Cardiac fibroblast (primary cell): ENCODE measurements around the gene LRRTM4.

ENCODE experiments used
- DNase-seq, 2 donors: peaks; one replicate each; pipeline versions ENCODE4 v3.0.0 to v3.0.0-alpha.2; 2010; ENCODE audit warnings: low read depth in 2 of 2
- H3K4me3 ChIP-seq, 2 donors: replicated peaks in 1 of 2; 1 replicate in 1 of 2; 2 replicates in 1 of 2; pipeline ENCODE4 v1.5.1; 2011; ENCODE audit warnings: low read depth in 2 of 2, low read length in 2 of 2, mild to moderate bottlenecking in 2 of 2, moderate library complexity in 1 of 2
- CTCF ChIP-seq: IDR thresholded peaks from one replicate; pipeline ENCODE4 v1.5.1; 2011; ENCODE audit warnings: low read depth, mild to moderate bottlenecking, low read length, inconsistent platforms

Gene LRRTM4

GRCh38 chr2:77479895-77480294, 42.3 kb downstream of the LRRTM4 start:
- H3K4me3 ChIP-seq: no peak overlapping the region
- no peak for DNase-seq
- no peak for TF ChIP-seq CTCF

GRCh38 chr2:77479395-77479794, 42.8 kb downstream of the LRRTM4 start:
- no peak overlapping the region for H3K4me3 ChIP-seq
- DNase-seq: no peak
- TF ChIP-seq CTCF: no peak

GRCh38 chr2:77470096-77470495, 52.1 kb downstream of the LRRTM4 start:
- DNase-seq: no peak
- no peak overlapping the region for H3K4me3 ChIP-seq
- TF ChIP-seq CTCF: no peak

GRCh38 chr2:77469106-77469505, 53.1 kb downstream of the LRRTM4 start:
- TF ChIP-seq CTCF: no peak
- no peak for DNase-seq
- H3K4me3 ChIP-seq: no peak overlapping the region

GRCh38 chr2:77459840-77460239, 62.3 kb downstream of the LRRTM4 start:
- no peak for TF ChIP-seq CTCF
- DNase-seq: no peak
- no peak overlapping the region for H3K4me3 ChIP-seq

GRCh38 chr2:77458216-77458615, 64.0 kb downstream of the LRRTM4 start:
- no peak for DNase-seq

More at GRCh38 chr2:77458216-77458615, 64.0 kb downstream of the LRRTM4 start:
- no peak for TF ChIP-seq CTCF
- no peak overlapping the region for H3K4me3 ChIP-seq
